Stimulated activated CD8-positive, alpha-beta memory T cell treated with anti-CD3 and anti-CD28 coated beads, Interleukin-15, amount 100 ng/mL, for 24 hours (primary cell): Measurements from ENCODE around the gene FCRL6.
A peak's percentile ranks its signal among the peaks of the same experiment; 100 is the strongest.

ENCODE experiments used
- DNase-seq: peaks from one replicate; pipeline ENCODE4 v3.0.0-alpha.2; 2020; ENCODE audit warnings: low read depth

FCRL6 gene

GRCh38 chr1:159835862-159836525 is 33.8 kb downstream of the FCRL6 start:
- DNase-seq = no peak

- no peak for DNase-seq
These were observed 36.6 kb downstream of the FCRL6 start for GRCh38 chr1:159838715-159839114.

- DNase-seq = no peak
These were observed 37.1 kb downstream of the FCRL6 start for GRCh38 chr1:159839116-159839849.

GRCh38 chr1:159841749-159842148 is 39.6 kb downstream of the FCRL6 start:
- DNase-seq = no peak

- DNase-seq = no peak
These were observed 41.3 kb downstream of the FCRL6 start for GRCh38 chr1:159843459-159843858.

- DNase-seq = no peak
These were observed 43.8 kb downstream of the FCRL6 start for GRCh38 chr1:159845751-159846629.

GRCh38 chr1:159847231-159847630 is 45.1 kb downstream of the FCRL6 start:
- DNase-seq = no peak

- no peak for DNase-seq
These were observed 46.2 kb downstream of the FCRL6 start for GRCh38 chr1:159848326-159848725.

GRCh38 chr1:159849626-159850366 is 47.6 kb downstream of the FCRL6 start:
- no peak for DNase-seq

- DNase-seq = no peak
These were observed 49.2 kb downstream of the FCRL6 start for GRCh38 chr1:159851407-159851806.

GRCh38 chr1:159853417-159854115 is 51.4 kb downstream of the FCRL6 start:
- no peak for DNase-seq

- DNase-seq = no peak
These were observed 52.0 kb downstream of the FCRL6 start for GRCh38 chr1:159854116-159854692.

GRCh38 chr1:159854693-159855192 is 52.6 kb downstream of the FCRL6 start:
- DNase-seq = peak; percentile 41

GRCh38 chr1:159855709-159856108 is 53.5 kb downstream of the FCRL6 start:
- no peak for DNase-seq

GRCh38 chr1:159856576-159856975 is 54.4 kb downstream of the FCRL6 start:
- no peak for DNase-seq

- DNase-seq = no peak
These were observed 55.7 kb downstream of the FCRL6 start for GRCh38 chr1:159857889-159858288.

GRCh38 chr1:159859767-159860322 is 57.7 kb downstream of the FCRL6 start:
- no peak for DNase-seq

- no peak for DNase-seq
These were observed 58.3 kb downstream of the FCRL6 start for GRCh38 chr1:159860456-159860855.

- no peak for DNase-seq
These were observed 59.1 kb downstream of the FCRL6 start for GRCh38 chr1:159861218-159861617.

- no peak for DNase-seq
These were observed 59.9 kb downstream of the FCRL6 start for GRCh38 chr1:159862031-159862430.
